Measurements from ENCODE around the gene POC1A. TPM values are rescaled to one million over a fixed set of nuclear protein-coding genes. Genes with fewer than 3 reads are reported as not detected.

POC1A gene
- total RNA-seq, 6 donors from 2014 or later: 1.0 to 4.2 (median 2.8) TPM

DNA sequence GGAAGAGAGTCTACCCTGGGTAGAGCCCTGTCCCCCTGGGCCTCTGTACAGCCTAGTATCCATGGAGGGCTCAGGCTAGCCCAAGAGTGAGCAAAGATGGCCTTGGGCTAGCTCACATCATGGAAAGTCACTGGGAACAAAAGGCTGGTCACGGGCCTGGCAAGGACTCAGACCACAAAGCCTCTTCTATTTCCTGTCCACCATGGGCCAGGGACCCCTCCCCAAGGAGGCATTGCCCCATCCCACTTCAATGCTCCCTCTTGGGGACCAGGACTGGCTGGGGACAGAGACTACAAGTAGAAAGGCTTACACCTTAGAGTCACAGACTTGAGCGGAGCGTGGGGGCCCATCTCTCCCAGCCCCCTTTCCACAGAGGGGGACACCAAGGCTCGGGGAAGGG, 114.8 kb downstream of the POC1A start:
- H3K27me3 ChIP-seq: no peaks in the 10 kb centered on the region
- H3K36me3 ChIP-seq: no peaks in the 10 kb centered on the region
- H3K4me1 ChIP-seq: peaks cover 20 to 28% (median 26%) of the 10 kb centered on the region in 4 donors
- no peaks in the 10 kb centered on the region for H3K9me3 ChIP-seq
- WGBS, 2 donors: 50 to 72% methylated on average over 1 to 4 of the region's 4 CpGs
- peak overlapping the region in 1 of 4 donors; percentile 8 for H3K4me3 ChIP-seq
- no peak for TF ChIP-seq EP300 (IDR thresholded peaks at IDR 0.05)
- TF ChIP-seq, protein P1, sequence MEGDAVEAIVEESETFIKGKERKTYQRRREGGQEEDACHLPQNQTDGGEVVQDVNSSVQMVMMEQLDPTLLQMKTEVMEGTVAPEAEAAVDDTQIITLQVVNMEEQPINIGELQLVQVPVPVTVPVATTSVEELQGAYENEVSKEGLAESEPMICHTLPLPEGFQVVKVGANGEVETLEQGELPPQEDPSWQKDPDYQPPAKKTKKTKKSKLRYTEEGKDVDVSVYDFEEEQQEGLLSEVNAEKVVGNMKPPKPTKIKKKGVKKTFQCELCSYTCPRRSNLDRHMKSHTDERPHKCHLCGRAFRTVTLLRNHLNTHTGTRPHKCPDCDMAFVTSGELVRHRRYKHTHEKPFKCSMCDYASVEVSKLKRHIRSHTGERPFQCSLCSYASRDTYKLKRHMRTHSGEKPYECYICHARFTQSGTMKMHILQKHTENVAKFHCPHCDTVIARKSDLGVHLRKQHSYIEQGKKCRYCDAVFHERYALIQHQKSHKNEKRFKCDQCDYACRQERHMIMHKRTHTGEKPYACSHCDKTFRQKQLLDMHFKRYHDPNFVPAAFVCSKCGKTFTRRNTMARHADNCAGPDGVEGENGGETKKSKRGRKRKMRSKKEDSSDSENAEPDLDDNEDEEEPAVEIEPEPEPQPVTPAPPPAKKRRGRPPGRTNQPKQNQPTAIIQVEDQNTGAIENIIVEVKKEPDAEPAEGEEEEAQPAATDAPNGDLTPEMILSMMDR (IDR thresholded peaks at IDR 0.05): no peak
- TF ChIP-seq POLR2AphosphoS5 (IDR thresholded peaks at IDR 0.05): no peak
- no peak for TF ChIP-seq POLR2A (IDR thresholded peaks at IDR 0.05)
- peak overlapping the region; percentile 75 to 90 (median 85) for H3K27ac ChIP-seq
- DNase-seq (no peak), ATAC-seq (ENCODE audit: low FRiP score in 2 of 2) (no peak)

DNA sequence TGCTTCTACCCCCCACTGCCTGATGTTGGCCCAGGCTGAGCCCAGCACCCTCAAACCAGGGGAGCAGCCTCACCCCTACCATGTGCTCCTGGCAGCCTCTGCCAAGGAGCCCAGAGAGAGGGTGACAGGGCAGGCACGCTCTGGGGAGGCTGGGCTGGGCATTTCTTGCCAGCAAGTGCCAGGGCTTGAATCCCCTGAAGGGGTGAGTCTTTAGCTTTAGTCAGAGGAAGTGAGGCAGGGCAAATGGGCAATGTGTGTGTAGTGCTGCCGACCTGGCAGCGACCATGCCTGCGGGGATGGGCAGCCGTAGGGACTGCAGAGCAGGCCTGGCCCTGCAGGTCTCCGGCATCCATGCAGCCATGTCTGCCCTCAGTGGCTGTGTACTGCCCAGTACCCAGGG, 116.0 kb downstream of the POC1A start:
- Histone ChIP-seq H3K4me1 (peaks cover 20 to 28% (median 26%) of the 10 kb centered on the region in 4 donors), H3K27me3 (no peaks in the 10 kb centered on the region), H3K36me3 (no peaks in the 10 kb centered on the region), H3K9me3 (no peaks in the 10 kb centered on the region), H3K4me3 (no peak overlapping the region), H3K27ac (peak overlapping the region in 2 of 4 donors; percentile 84 to 90)
- no peak for TF ChIP-seq POLR2AphosphoS5 (IDR thresholded peaks at IDR 0.05)
- no peak for TF ChIP-seq EP300 (IDR thresholded peaks at IDR 0.05)
- TF ChIP-seq, protein P1 (IDR thresholded peaks at IDR 0.05): no peak
- TF ChIP-seq POLR2A (IDR thresholded peaks at IDR 0.05): no peak
- ATAC-seq (ENCODE audit: low FRiP score in 2 of 2): no peak
- 50 to 90% methylated on average over 1 to 6 of the region's 6 CpGs for WGBS, 2 donors
- DNase-seq: no peak

DNA sequence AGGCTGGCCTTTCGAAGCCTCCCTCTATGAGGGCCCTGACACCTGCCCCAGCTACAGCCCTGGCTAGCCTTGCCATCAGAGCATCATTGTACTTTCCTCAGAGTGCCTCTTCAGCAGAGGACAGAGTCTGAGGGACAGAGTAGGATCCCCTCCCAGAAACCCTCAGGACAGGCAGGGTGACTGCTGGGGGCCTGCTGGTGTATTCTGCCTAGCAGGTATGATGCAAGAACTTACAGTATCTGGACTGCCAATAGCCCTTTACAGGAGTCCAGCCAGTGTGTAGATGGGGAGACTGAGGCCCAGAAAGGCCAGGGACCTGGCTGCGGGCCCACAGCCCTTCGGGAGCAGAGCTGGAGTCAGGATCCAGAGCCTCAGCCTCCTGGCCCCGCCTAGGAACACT, 116.9 kb downstream of the POC1A start:
- no peak for ATAC-seq (ENCODE audit: low FRiP score in 2 of 2)
- 100% methylated on average over 1 to 3 of the region's 4 CpGs for WGBS, 2 donors

DNA sequence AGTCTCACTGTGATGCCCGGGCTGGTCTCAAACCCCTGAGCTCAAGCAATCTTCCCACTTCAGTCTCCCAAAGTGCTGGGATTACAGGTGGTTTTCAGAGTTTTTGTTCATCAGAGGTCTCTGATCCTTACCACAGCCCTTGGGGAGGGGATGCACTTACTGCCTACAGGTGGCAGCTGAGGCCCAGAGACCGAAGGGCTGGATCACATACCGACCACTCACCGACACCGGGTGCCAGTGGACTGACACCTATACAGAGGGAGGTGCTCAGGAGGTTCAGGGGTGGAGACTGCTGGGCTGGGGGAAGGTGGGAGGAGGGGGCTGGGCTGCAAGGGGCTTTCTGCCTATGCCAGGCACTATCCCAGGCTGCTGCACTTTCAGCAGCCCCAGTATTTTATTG, 117.4 kb downstream of the POC1A start:
- DNase-seq: no peak
- 59 to 70% methylated on average over 1 to 5 of the region's 5 CpGs for WGBS, 2 donors
- no peaks in the 10 kb centered on the region for H3K27me3 ChIP-seq
- no peak for ATAC-seq (ENCODE audit: low FRiP score in 2 of 2)
- TF ChIP-seq, protein P1 (IDR thresholded peaks at IDR 0.05): no peak
- no peak for TF ChIP-seq EP300 (IDR thresholded peaks at IDR 0.05)
- no peak for TF ChIP-seq POLR2A (IDR thresholded peaks at IDR 0.05)
- no peak for TF ChIP-seq POLR2AphosphoS5 (IDR thresholded peaks at IDR 0.05)
- peaks cover 20 to 28% (median 26%) of the 10 kb centered on the region in 4 donors for H3K4me1 ChIP-seq
- H3K27ac ChIP-seq: no peak overlapping the region
- no peaks in the 10 kb centered on the region for H3K9me3 ChIP-seq
- H3K36me3 ChIP-seq: no peaks in the 10 kb centered on the region
- no peak overlapping the region for H3K4me3 ChIP-seq

More for the DNA sequence above, 116.9 kb downstream of the POC1A start:
- TF ChIP-seq POLR2AphosphoS5 (IDR thresholded peaks at IDR 0.05) (no peak), POLR2A (IDR thresholded peaks at IDR 0.05) (no peak), EP300 (IDR thresholded peaks at IDR 0.05) (no peak)
- TF ChIP-seq, protein P1 (IDR thresholded peaks at IDR 0.05): no peak
- DNase-seq: no peak
- Histone ChIP-seq H3K4me3 (no peak overlapping the region), H3K27ac (peak overlapping the region in 1 of 4 donors; percentile 4), H3K27me3 (no peaks in the 10 kb centered on the region), H3K36me3 (no peaks in the 10 kb centered on the region), H3K9me3 (no peaks in the 10 kb centered on the region), H3K4me1 (peaks cover 20 to 28% (median 26%) of the 10 kb centered on the region in 4 donors)

DNA sequence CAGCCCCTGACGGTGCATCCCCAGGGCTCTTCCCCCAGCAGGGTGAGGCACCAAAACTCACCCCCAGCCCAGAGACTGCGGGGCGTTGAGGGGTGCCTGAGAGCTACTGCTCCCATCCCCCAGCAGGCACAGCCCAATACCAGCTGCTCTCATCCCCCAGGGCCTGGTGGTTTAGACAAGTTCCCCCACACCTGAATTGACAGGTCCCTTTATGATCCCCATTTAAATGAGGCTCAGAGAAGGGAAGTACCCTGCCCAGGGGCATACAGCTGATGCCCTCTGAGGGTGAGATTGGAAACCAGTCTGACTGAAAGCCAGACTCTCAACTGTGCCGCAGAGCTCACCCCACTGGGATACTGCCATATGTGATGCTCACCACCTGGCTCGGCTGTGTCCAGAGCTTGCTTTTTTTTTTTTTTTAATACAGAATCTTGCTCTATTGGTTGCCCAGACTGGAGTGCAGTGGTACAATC, 118.0 kb downstream of the POC1A start:
- DNase-seq (no peak), ATAC-seq (ENCODE audit: low FRiP score in 2 of 2) (no peak)
- Histone ChIP-seq H3K4me1 (peaks cover 20 to 25% (median 24%) of the 10 kb centered on the region in 4 donors), H3K36me3 (no peaks in the 10 kb centered on the region), H3K9me3 (no peaks in the 10 kb centered on the region), H3K27ac (no peak overlapping the region), H3K4me3 (no peak overlapping the region), H3K27me3 (no peaks in the 10 kb centered on the region)
- no peak for TF ChIP-seq POLR2A (IDR thresholded peaks at IDR 0.05)
- TF ChIP-seq EP300 (IDR thresholded peaks at IDR 0.05): no peak
- 89 to 97% methylated on average over 4 to 5 of the region's 5 CpGs for whole genome bisulfite sequencing, 2 donors

All from upper lobe of left lung (tissue), 6 donors.